K562 (cell line): Measurements from ENCODE around the gene C2orf92. TPM values are rescaled to one million over a fixed set of nuclear protein-coding genes. Genes with fewer than 3 reads are reported as not detected.

Experiments
- BRCA1 ChIP-seq, 2 experiments: fragments of 450-650 bp in 1 of 2; sonication (generic) in 1 of 2; formaldehyde crosslinking in 1 of 2; IDR thresholded peaks; 2 replicates each; pipeline versions ENCODE4 v1.5.0 to v1.6.1; 2017 to 2020; ENCODE audit warnings: mild to moderate bottlenecking in 1 of 2, missing genetic modification reagents in 1 of 2
- DIDO1 ChIP-seq: fragments of 450-650 bp; IDR thresholded peaks from 2 replicates; pipeline ENCODE4 v1.6.1; 2016; ENCODE audit warnings: low read depth, missing biosample characterization, missing genetic modification characterization
- DPF2 ChIP-seq: fragments of 450-650 bp; IDR thresholded peaks from 2 replicates; pipeline ENCODE4 v1.6.1; 2016
- KAT2B ChIP-seq: IDR thresholded peaks from one replicate; pipeline ENCODE4 v1.6.1; 2012; ENCODE audit warnings: low read depth, mild to moderate bottlenecking, control low read depth, inconsistent platforms, low read length, moderate library complexity
- MCM3 ChIP-seq: fragments of 450-650 bp; IDR thresholded peaks from 2 replicates; pipeline ENCODE4 v1.6.1; 2016
- MEIS2 ChIP-seq: fragments of 450-650 bp; IDR thresholded peaks from 2 replicates; pipeline ENCODE4 v1.6.1; 2014; ENCODE audit warnings: mild to moderate bottlenecking; ENCODE audit not compliant: partially characterized antibody
- NFATC3 ChIP-seq: fragments of 450-650 bp; IDR thresholded peaks from 2 replicates; pipeline ENCODE4 v1.6.1; 2017; ENCODE audit warnings: mild to moderate bottlenecking
- NR2F6 ChIP-seq: fragments of 450-650 bp; formaldehyde crosslinking; IDR thresholded peaks from 2 replicates; pipeline ENCODE4 v1.4.0; 2020; ENCODE audit warnings: mild to moderate bottlenecking
- TCF7 ChIP-seq: sonication (generic); IDR thresholded peaks from 2 replicates; pipeline ENCODE4 v1.6.1; 2016; ENCODE audit warnings: antibody characterized with exemption, borderline replicate concordance
- TEAD1 ChIP-seq, 2 experiments: fragments of 450-650 bp in 1 of 2; sonication (generic) in 1 of 2; formaldehyde crosslinking; IDR thresholded peaks; 2 replicates each; pipeline versions ENCODE4 v1.4.0 to v1.8.0; 2020 to 2022; ENCODE audit warnings: mild to moderate bottlenecking in 2 of 2, missing genetic modification reagents in 1 of 2
- ZC3H11A ChIP-seq: IDR thresholded peaks from 2 replicates; pipeline ENCODE4 v1.6.1; 2012; ENCODE audit warnings: low read depth, low read length, improper control_type of control experiment
- ZNF174 ChIP-seq: fragments of 250-450 bp; sonication (Bioruptor Pico); IDR thresholded peaks from 2 replicates; pipeline ENCODE4 v1.4.0; 2020; ENCODE audit warnings: mild to moderate bottlenecking
- polyA plus RNA-seq, 8 experiments: library from polyadenylated mRNA; depleted of rRNA in 4 of 8; stranded (reverse) in 5 of 8; unstranded in 3 of 8; fragments of >200 nt; fragmentation: Nextera tagmentation in 2 of 8; fragmentation: Illumina TruSeq in 1 of 8; extraction: Ambion mirVana in 2 of 8; extraction: Trizol in 1 of 8; gene quantifications; 2 replicates each; pipeline versions ENCODE4 v1.2.1 to v1.2.3, GENCODE V29; 2011 to 2014; ENCODE audit warnings: inconsistent platforms in 1 of 8, missing spikeins in 1 of 8
- total RNA-seq, 7 experiments: library from RNA; depleted of rRNA in 6 of 7; stranded (reverse); fragments of >200 nt in 6 of 7; fragmentation: Illumina TruSeq in 2 of 7; extraction: Trizol in 2 of 7; gene quantifications; 2 replicates each; pipeline versions ENCODE4 v1.2.1 to v1.2.3, GENCODE V29; 2011 to 2021; ENCODE audit warnings: low replicate concordance in 1 of 7
- TF ChIP-seq, protein P1 (sequence below), 3 experiments: fragments of 200-800 bp in 1 of 3; sonication (Bioruptor generic) in 1 of 3; sonication (generic) in 1 of 3; formaldehyde crosslinking in 1 of 3; IDR thresholded peaks; 2 replicates each; pipeline versions ENCODE4 v1.6.1 to v1.8.0; 2016 to 2022; ENCODE audit warnings: mild to moderate bottlenecking in 2 of 3, missing compliant biosample characterization in 2 of 3, missing genetic modification characterization in 2 of 3, missing genetic modification reagents in 1 of 3
- TF ChIP-seq, protein P2 (sequence below), 2 experiments: fragments of 450-650 bp; IDR thresholded peaks; 2 replicates each; pipeline ENCODE4 v1.6.1; 2016
- TF ChIP-seq, protein P3 (sequence below): fragments of 250-450 bp; sonication (Bioruptor Pico); IDR thresholded peaks from 2 replicates; pipeline ENCODE4 v1.5.0; 2021
- TF ChIP-seq, protein P4 (sequence below), 2 experiments: fragments of 450-650 bp; IDR thresholded peaks; 2 replicates each; pipeline ENCODE4 v1.6.1; 2018; ENCODE audit warnings: mild to moderate bottlenecking in 2 of 2, low read depth in 1 of 2; ENCODE audit not compliant: partially characterized antibody in 2 of 2
- TF ChIP-seq, protein P5 (sequence below): fragments of 250-450 bp; sonication (Bioruptor Pico); IDR thresholded peaks from 2 replicates; pipeline ENCODE4 v1.5.0; 2020; ENCODE audit warnings: mild to moderate bottlenecking
- TF ChIP-seq, protein P6 (sequence below): fragments of 250-450 bp; sonication (Bioruptor Pico); IDR thresholded peaks from 2 replicates; pipeline ENCODE4 v1.9.0; 2021; ENCODE audit warnings: mild to moderate bottlenecking

C2orf92 gene
- total and polyA plus RNA-seq, 9 of the 15 experiments (the other 6 are each of a cell fraction or from before 2014, with no cell fraction given): 0.65 to 6.8 (median 3.6) TPM

DNA sequence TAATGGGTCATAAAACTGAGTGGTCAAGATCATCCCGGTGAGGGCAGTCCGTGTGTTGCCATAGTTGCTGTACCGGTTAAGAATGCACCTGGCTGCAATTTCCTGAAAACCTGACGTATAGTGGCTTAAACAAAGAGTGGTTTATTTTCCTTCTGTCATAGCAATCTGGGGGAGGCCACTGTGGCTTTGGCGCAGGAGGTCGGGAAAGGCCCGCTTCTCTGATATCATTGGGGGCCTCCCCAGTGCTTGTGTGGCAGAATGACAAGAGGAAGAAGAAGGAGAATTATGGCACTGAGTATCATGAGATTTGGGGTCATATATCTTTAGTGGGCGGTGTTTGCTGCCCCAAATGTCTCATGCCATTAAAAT is 4.4 kb downstream of the C2orf92 start (continued):
- TF ChIP-seq, protein P1, sequence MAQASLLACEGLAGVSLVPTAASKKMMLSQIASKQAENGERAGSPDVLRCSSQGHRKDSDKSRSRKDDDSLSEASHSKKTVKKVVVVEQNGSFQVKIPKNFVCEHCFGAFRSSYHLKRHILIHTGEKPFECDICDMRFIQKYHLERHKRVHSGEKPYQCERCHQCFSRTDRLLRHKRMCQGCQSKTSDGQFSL (CRISPR knock-in tag; IDR thresholded peaks at IDR 0.05): no peak
- TF ChIP-seq, protein P1 (tag; IDR thresholded peaks at IDR 0.05): no peak
- TF ChIP-seq NFATC3: no peak
- TF ChIP-seq BRCA1 (IDR thresholded peaks at IDR 0.05): no peak
- TF ChIP-seq BRCA1 (CRISPR knock-in tag; IDR thresholded peaks at IDR 0.05): no peak
- TF ChIP-seq NR2F6 (CRISPR knock-in tag): no peak
- TF ChIP-seq, protein P2, sequence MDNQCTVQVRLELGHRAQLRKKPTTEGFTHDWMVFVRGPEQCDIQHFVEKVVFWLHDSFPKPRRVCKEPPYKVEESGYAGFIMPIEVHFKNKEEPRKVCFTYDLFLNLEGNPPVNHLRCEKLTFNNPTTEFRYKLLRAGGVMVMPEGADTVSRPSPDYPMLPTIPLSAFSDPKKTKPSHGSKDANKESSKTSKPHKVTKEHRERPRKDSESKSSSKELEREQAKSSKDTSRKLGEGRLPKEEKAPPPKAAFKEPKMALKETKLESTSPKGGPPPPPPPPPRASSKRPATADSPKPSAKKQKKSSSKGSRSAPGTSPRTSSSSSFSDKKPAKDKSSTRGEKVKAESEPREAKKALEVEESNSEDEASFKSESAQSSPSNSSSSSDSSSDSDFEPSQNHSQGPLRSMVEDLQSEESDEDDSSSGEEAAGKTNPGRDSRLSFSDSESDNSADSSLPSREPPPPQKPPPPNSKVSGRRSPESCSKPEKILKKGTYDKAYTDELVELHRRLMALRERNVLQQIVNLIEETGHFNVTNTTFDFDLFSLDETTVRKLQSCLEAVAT (IDR thresholded peaks at IDR 0.05): no peak
- TF ChIP-seq DIDO1: no peak
- no peak for TF ChIP-seq ZC3H11A
- TF ChIP-seq ZNF174 (CRISPR knock-in tag): no peak
- TF ChIP-seq DPF2: 0 out of 2 replicates have a peak, but pooled peaks have one; percentile 21
- TF ChIP-seq, protein P3, sequence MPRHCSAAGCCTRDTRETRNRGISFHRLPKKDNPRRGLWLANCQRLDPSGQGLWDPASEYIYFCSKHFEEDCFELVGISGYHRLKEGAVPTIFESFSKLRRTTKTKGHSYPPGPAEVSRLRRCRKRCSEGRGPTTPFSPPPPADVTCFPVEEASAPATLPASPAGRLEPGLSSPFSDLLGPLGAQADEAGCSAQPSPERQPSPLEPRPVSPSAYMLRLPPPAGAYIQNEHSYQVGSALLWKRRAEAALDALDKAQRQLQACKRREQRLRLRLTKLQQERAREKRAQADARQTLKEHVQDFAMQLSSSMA (CRISPR knock-in tag): no peak
- TF ChIP-seq TEAD1 (CRISPR knock-in tag; IDR thresholded peaks at IDR 0.05): no peak
- peak; percentile 88 for TF ChIP-seq MEIS2
- no peak for TF ChIP-seq MCM3
- TF ChIP-seq TCF7: no peak
- TF ChIP-seq, protein P4, sequence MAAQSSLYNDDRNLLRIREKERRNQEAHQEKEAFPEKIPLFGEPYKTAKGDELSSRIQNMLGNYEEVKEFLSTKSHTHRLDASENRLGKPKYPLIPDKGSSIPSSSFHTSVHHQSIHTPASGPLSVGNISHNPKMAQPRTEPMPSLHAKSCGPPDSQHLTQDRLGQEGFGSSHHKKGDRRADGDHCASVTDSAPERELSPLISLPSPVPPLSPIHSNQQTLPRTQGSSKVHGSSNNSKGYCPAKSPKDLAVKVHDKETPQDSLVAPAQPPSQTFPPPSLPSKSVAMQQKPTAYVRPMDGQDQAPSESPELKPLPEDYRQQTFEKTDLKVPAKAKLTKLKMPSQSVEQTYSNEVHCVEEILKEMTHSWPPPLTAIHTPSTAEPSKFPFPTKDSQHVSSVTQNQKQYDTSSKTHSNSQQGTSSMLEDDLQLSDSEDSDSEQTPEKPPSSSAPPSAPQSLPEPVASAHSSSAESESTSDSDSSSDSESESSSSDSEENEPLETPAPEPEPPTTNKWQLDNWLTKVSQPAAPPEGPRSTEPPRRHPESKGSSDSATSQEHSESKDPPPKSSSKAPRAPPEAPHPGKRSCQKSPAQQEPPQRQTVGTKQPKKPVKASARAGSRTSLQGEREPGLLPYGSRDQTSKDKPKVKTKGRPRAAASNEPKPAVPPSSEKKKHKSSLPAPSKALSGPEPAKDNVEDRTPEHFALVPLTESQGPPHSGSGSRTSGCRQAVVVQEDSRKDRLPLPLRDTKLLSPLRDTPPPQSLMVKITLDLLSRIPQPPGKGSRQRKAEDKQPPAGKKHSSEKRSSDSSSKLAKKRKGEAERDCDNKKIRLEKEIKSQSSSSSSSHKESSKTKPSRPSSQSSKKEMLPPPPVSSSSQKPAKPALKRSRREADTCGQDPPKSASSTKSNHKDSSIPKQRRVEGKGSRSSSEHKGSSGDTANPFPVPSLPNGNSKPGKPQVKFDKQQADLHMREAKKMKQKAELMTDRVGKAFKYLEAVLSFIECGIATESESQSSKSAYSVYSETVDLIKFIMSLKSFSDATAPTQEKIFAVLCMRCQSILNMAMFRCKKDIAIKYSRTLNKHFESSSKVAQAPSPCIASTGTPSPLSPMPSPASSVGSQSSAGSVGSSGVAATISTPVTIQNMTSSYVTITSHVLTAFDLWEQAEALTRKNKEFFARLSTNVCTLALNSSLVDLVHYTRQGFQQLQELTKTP (IDR thresholded peaks at IDR 0.05; ENCODE audit: low read depth in 1 of 2, partially characterized antibody in 2 of 2): no peak
- no peak for TF ChIP-seq KAT2B
- TF ChIP-seq, protein P5, sequence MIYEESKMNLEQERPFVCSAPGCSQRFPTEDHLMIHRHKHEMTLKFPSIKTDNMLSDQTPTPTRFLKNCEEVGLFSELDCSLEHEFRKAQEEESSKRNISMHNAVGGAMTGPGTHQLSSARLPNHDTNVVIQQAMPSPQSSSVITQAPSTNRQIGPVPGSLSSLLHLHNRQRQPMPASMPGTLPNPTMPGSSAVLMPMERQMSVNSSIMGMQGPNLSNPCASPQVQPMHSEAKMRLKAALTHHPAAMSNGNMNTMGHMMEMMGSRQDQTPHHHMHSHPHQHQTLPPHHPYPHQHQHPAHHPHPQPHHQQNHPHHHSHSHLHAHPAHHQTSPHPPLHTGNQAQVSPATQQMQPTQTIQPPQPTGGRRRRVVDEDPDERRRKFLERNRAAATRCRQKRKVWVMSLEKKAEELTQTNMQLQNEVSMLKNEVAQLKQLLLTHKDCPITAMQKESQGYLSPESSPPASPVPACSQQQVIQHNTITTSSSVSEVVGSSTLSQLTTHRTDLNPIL (CRISPR knock-in tag): no peak
- TF ChIP-seq, protein P6, sequence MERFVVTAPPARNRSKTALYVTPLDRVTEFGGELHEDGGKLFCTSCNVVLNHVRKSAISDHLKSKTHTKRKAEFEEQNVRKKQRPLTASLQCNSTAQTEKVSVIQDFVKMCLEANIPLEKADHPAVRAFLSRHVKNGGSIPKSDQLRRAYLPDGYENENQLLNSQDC (CRISPR knock-in tag): no peak
